HG02588 (cell line): ENCODE measurements around the gene PTPRD.

Experiments
- ATAC-seq: cut with Tn5 transposase; IDR thresholded peaks from one replicate; pipeline ENCODE4 v1.9.1; 2021; ENCODE audit warnings: mild to moderate bottlenecking, moderate library complexity; ENCODE audit not compliant: unreplicated experiment

The PTPRD gene

DNA sequence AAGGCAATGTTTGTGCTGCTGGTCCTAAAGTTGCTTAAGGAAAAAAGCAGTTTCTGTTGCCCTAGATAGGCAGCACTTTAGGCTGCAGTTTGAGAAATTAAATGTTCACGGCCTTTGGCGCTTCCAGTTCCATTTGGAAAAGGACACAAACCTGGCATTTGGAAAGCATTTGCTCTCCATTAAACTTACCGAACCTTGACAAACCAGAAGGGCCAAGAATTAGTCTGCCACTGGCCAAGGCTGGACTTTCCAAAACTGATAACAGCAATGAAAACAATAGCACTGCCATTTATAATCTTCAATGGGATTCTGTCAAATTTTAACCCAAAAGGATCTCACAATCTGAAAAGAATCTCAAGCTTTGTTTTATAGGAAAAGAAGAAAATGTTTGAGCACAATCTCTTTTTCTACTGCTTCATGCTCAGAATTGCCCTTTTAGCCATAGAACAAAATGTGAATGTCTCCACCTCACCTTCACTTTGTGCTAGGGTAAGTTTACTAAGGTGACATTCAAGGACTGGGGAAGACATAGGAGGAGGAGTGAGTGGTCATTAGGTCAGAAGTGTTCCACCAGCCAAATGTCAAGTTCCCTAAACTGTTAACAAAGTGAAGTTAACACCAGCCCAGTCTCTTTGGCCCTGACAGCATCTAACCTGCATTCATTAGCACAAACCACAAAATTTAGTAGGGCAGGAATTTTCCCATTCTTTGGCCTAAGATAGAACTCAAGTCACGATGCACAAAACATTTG is 2229.8 kb downstream of the PTPRD start:
- no peak for ATAC-seq

DNA sequence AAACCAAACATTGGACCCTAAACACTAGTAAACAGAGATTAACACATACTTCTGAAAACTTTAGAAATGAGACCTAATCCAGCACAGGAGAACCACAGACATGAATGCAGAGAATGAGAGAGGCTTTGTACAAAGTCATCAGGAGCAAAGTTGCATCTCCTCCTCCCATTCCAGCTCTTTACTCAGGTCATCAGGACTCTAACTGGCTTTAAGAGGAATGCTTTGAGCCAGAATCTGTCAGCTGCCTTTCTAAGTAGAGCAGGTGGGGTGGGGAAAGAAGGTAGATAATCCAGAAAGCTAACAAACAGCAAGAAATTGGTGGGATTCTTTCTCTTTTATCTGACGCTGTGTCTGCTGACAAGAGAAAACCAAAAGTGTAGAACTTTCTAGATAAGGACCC is 2230.5 kb downstream of the PTPRD start:
- no peak for ATAC-seq

DNA sequence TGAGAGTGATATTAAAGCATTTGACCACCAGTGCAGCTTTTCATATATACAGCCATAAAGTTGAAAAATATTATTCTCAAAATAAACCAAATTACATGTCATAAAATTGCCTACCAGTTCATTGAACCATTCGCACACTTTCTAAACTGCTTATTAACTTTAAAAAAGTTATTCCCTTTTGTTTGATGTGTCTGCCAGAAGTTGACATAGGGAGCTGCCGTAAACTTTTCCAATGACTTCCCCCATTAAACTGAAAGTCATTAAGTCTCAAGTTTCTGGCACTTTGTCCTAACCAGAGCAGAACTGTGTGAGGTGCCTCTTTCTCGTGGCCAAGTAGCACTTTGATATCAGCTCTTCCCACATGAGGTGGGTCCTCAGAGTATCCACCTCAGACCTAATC is 2231.2 kb downstream of the PTPRD start:
- no peak for ATAC-seq

DNA sequence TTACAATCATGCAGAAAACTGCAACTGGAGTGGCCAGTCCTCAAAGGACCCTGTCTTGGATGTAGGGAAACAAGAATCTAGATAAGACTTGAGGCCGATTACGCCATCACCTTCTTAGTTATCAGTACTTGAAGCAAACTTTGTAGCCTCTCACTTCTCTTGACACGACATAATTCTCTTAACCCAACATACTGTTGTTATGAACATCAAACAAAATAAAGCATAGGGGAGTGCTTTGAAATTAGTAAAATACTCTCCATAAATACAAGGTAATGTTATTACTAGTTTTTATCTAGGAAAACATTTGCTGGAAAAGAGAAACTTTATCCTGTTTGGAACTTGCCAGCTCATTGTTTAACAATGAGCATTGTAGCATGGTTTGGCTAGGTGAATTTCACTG is 2238.3 kb downstream of the PTPRD start:
- no peak for ATAC-seq

DNA sequence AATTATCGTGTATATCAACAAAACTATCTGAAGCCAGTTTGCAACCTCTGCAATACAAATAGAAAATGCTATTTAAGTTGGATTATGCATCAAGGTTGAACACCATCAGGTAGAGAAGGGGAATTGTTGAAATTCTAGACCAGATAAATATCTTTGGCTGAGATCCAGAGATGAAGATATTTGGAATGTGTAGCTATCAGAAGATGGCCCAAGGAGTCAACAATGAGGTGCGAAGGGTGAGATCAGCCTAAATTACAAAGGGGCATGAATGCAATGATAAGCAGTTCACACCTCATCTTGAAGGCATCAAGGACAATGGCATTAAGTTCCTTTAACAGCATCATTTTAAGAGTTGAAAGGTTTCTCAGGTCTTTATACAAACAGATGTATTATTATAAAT is 2241.1 kb downstream of the PTPRD start:
- ATAC-seq = no peak

DNA sequence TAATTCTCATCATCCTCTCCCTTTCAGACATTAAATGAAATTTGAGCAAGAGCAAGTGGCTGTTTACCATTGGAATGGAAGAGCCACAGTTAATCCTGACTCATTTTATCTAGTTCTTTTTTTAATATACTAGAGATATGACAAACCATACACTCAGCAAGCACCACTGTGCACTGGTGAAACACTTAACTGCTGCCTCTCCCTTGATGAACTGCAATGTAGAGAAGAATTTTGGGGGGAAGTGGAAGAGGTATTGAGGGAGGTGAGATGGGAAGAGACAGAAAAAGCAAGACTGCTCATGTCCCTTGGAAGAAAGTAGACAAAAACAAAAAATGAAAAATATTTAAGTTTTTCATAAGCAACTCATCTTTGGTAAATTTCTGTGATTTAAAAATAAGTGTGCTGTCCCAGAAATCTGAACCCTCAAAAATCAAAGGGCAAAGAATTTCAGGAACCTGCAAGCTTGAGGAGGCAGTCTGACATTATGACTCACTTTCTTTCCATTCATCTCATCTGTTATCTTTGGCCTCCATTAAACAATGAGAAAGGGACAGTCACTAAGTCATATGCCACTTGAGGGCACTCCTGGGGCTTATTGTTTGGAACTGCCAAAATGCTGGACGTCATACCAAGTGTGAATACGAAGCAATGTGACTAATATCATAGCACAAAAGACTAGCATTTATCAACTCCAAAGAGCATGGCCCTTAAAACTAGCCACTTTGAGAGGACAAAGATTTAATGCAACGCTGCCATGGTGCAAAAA is 2246.5 kb downstream of the PTPRD start:
- ATAC-seq = no peak

DNA sequence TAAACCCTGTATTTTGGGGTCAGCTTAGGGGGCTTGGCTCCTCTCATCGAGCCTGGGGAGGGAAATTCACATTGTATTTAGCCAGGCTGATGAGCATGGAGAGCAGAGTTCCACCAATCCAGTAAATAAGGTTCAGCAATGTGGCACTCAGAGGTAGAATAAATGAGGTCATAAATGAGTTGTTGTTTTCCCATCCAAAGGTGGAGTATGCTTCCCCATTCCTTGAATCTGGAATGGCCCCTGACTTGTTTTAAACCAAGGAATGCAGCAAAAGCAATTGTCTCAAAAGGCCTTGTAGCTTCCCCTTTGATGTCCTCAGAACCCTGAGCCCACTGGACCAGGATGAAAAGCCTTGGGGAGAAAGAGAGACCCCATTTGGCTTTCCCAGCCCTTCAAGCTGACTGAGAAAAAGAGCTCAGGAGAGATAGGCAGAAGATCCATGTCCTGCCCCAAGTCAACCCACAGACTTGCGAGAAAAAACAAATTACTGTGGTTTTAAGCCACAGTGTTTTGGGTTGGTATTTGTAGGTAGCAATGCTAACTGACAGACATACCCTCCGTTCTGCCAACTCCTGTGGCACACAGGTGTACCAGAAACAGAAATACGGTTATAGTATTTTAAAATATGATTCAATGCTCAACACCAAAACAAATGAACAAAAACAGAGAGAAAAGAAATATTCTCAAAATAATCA is 2247.2 kb downstream of the PTPRD start:
- no peak for ATAC-seq

DNA sequence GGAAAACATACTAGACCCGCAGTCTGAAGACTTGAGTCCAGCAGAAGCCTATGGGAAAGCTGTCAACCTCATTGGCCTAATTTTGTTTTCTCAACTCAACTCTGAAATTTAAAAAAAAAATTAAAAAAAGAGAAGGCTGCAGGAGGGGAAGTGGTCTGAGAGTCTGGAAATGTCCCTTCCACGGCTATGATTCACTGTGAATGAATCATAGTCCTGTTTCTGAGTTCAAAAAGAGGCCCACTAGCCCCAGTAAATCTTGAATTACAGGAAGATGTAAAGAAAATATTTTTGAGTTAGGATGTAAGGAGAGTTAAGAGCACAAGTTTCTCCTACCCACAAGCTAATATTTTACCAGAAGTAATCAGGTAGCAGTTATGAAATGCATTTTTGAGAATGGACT is 2247.8 kb downstream of the PTPRD start:
- no peak for ATAC-seq

DNA sequence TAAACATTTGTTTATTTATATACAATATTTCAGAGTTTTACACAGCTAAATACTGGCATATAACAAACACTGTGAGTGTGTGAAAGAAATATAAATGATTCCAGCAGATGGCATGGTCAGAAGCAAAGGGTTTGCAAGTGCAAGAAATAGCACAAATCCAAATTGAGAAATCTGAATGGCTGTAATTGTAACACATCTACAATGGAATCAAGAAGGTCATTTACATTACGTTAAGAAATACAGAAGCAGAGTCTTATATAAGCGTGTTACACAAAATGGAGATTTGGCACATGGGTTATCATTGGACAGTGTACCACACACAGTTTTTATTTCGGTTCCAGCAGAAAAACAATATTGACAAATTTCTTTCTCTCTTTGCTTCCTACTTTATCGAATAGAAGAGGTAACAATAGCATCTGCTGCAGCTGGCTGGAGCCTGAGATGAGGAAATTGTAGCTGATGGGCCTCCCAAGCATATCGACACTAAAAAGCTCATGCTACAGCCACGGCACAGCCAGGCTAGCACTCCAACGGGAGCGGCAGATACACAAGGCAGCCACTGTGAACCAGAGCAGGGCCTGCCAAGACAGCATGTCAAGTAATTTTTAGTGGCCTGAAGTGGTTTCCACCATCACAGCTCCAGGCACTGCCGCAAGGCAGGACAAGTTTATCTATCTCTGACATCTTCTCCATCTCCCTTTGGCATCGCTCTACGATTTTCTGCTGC is 2248.6 kb downstream of the PTPRD start:
- ATAC-seq = no peak

DNA sequence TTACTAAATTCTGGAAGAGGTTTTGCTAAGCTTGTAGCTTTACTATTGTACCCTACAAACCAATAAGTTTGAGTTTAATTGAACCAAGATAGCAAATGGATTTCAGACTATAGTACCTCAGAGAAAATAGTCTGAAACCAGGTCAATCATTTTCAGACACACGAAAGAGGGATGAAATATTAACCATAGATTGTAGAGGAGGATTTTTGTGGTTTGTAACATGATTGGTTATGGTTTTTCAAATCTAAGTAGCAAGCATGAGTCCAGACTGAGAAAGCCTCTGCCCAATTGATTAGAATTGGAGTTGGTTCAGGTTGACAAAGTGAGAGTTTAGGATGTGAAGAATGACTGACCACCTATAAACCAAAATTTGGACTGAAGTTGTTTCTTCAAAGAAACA is 2250.6 kb downstream of the PTPRD start:
- no peak for ATAC-seq

DNA sequence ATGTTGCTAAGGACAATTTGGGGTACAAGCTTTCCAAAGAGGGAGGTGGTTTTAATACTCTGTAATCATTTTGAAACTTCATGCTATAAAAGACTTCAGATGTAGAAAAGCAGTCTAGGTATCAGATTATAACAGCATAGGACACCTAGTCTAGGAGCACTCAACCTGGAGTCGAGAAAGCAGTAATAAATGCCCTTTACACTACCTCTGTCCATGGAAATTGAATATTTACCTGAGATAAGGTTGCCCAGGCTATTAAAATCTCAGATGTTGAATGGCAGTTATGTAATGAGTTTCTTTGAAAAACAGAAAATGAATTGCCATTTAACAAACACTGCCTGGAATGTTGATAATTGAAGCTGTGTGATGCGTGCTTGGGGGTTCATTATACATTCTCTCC is 2251.4 kb downstream of the PTPRD start:
- no peak for ATAC-seq

DNA sequence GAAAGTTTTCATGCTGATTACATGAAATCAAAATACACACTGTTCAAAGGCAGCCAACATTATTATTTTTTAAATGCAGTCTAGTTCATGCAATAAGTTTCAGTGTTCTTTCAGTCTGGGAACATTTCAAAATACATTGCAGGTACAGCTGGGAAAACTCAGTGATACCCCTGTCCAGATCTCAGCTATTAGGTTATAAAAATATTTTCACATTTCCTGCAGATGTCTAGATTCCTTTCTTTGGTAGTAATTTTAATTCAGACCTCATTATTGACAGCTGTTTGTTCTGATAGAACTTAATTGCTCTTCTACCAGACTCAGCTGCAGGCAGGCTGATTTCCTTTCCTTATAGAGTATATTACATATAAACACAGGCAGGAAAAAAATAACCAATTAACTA is 2256.4 kb downstream of the PTPRD start:
- no peak for ATAC-seq

DNA sequence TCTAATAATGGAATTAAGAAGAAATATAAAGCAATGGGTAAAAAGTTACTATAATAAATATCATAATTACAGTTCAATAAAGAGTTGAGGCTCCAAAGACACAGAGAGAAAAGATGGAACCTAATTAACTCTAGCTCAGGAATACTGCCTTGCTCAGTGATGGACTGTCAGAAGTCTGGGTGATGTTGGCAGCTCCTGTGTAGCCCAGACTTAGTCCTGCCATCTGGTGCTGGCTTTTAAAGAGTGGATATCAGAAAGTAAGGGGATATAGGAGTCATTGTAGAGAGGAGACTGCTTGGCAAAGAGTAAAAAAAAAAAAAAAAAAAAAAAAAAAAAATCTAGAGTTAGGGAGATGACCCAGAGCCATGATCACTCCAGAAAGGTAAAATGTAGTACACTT is 2261.4 kb downstream of the PTPRD start:
- ATAC-seq = no peak

DNA sequence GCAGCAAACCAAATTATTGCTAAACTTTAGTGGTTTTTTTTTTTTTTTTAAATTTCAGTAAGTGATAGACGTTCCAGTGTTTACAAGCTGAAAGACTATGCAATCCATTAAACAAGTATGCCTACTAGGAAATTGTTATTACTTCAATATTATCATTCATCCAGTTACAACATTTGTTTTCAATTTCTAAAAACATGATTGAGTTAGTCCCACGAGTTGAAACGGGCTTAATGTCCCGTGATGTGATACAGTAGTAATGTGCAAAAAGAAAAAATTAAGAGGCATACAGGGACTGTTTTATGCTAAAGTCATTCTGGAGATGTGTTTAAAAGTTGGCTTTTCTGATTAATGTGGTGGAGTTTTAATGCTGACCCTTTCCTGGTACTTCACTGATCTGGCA is 2262.9 kb downstream of the PTPRD start:
- ATAC-seq = no peak

DNA sequence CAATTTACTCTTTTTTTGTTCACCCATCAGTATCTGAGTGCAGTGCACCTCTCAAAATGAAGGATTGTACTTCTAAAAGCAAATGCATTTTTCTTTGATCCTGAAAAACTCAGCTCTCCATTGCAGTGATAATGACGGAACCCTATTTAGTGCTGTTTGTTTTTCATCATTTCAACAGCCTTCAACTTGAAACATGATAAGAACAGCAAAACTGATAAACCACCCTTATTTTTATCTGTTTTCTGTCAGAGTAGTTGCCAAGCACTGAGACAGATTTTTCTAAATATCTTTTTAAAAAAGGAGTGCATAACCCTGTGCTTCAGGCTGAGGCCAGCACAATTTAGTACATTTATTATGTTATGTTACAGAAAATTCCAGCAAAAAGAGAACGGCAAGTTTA is 2263.4 kb downstream of the PTPRD start:
- ATAC-seq = no peak

DNA sequence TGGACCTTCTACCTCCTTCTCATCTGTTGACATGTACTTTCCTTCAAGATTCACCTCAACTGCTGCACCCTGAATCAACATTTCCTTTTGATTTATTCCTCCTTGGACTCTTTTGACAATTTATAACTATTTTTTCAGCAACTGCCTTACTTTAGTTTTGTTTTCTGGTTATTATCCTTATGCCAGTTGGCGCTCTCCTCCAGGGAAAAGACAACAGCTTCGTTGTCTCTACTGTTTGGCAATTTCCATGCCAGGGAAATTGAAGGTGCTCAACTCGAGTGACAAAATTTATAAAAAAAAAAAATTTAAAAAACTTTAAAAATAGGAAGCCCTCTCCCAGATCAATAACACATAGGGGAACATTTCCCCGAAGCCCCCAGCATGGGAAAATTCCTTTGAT is 2264.0 kb downstream of the PTPRD start:
- ATAC-seq = no peak

DNA sequence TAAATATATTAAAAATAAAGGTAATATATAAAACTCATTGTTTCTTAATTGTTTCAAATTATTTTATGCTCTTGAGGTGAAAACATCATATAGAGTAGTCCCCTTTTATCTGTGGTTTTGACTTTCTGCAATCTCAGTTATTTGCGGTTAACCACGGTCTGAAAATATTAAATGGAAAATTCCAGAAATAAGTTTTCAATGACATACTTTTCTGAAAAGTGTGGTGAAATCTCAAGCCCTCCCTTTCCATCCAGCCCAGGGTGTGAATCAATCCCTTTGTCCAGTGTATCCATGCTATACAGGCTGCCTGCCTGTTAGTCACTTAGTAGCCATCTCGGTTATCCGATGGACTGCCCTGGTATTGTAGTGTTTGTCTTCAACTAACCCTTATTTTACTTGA is 2266.5 kb downstream of the PTPRD start:
- no peak for ATAC-seq

DNA sequence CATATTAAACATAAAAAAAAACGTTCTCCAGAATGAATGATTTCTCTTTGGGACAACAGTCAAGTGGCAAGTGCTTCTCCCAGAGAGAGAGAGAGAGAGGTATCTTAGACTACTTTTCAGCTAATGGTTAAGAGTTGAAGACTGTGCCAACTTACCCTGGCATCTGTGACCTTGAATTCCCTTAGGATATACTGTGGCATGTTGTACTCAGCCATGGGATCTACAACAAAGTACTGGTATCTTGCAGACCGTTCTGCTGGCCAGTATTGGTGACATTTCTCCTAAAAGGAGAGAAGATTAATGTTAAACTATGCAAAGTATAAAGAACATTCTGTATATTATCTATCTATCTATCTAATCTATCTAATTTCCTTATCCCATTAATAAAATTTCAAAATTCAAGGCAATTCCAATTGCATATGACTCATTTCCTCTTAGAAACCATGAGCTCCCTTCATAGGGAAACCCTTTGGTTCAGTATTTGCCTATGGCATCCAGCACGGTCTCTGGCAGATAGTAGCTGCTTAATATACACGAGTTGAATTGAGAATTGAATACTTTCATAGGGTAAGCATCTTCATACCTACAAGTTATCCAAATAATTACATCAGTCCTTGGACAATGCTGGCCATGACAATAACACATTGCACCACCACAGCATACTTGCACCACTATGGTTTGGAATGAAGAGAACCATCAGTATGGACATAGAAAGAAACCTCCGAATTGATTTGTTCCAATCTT is 2273.9 kb downstream of the PTPRD start:
- ATAC-seq = no peak

DNA sequence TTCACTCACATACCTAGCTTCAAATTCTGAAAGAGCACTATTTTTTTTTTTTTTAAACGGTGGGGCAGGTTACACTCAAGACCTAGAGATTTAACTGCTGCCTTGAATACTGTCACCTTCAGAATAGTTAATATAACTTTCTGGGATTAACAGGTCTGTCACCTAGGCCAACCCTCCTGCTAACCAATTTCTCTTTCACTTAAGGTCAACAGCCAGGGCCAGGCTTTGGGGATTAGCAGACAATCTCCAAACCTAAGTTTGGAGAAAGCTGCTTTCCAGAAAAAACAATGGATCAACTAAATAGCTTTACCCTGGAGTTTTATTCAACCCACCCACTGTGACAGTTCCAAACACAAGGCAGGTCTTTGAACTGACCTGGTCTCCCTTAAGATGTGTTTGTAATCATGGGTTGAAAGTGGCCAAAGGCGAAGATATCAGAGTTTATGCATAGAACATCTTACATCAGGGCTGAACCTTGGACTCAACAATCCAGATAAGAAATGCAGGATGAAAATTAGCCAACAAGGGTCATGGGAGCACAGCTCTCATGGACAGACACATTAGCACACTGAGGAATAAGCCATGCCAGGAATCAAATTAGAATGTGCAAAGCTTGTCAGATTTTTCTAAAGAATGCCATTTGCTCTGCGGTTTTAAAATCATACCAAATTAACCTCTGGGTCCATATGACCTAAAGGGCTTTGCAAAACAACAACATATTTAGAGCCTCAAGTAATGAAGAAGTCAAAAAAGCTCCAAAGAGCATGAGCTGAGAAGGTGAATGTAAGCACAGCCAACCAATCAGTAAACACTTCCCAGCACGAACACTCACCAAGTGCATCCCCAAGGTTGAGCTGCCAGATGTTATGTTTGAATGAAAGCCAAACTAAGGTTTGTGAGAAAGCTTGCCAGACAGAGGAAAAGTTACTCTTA is 2274.7 kb downstream of the PTPRD start:
- ATAC-seq = no peak

DNA sequence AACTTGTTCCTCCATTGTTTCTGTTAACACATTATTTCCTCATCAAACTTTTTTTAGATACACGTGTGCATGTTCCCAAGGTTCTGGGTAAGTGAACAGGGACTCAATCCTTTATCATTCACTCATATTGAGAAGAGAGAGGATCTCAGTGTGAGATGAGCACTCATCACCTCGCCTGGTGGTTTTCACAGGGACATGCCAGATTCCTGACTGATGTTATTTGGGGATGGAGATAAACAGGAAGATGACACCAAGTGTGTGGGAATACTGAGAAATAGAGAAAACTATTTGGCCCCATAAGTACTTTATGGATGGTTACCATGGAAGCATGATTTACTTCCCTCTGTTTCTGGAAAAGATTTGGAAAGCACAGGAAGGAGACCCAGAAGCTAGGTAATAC is 2279.9 kb downstream of the PTPRD start:
- no peak for ATAC-seq
